Prostate gland (tissue), 2 donors: ENCODE results near the gene TCF4. TPM values are rescaled to one million over a fixed set of nuclear protein-coding genes. Genes with fewer than 3 reads are reported as not detected.

Experiments
- DNase-seq: peaks from one replicate; pipeline ENCODE4 v3.0.0-alpha.2; 2019; ENCODE audit warnings: low spot score
- H3K27ac ChIP-seq, 2 donors: fragments of 200-600 bp; sonication (generic); 2 replicates each; pipeline ENCODE4 v1.5.1; 2017 to 2019
- H3K27me3 ChIP-seq: fragments of 200-600 bp; sonication (generic); replicated peaks from 2 replicates; pipeline ENCODE4 v1.5.1; 2019; ENCODE audit not compliant: insufficient read depth
- H3K36me3 ChIP-seq, 2 donors: fragments of 200-600 bp; sonication (generic); 1 replicate in 1 of 2; 2 replicates in 1 of 2; pipeline versions ENCODE4 v1.5.1 to v1.8.1; 2017 to 2019
- H3K4me1 ChIP-seq: fragments of 200-600 bp; sonication (generic); replicated peaks from 2 replicates; pipeline ENCODE4 v1.5.1; 2019
- H3K4me3 ChIP-seq, 2 donors: fragments of 200-600 bp; sonication (generic); 2 replicates each; pipeline ENCODE4 v1.5.1; 2017 to 2019
- H3K9me3 ChIP-seq: fragments of 200-600 bp; sonication (generic); 2 replicates; pipeline ENCODE4 v1.5.1; 2017
- CTCF ChIP-seq, 4 experiments: fragments of 200-600 bp in 2 of 4; fragments of 450-650 bp in 2 of 4; sonication (generic) in 2 of 4; IDR thresholded peaks; 1 replicate in 3 of 4; 2 replicates in 1 of 4; pipeline ENCODE4 v1.5.1; 2016 to 2019; ENCODE audit warnings: antibody characterized with exemption in 4 of 4, mild to moderate bottlenecking in 2 of 4, moderate library complexity in 2 of 4
- POLR2A ChIP-seq: fragments of 450-650 bp; IDR thresholded peaks from one replicate; pipeline ENCODE4 v1.6.1; 2016; ENCODE audit warnings: antibody characterized with exemption, mild to moderate bottlenecking
- POLR2AphosphoS5 ChIP-seq: sonication (generic); formaldehyde crosslinking; IDR thresholded peaks from one replicate; pipeline ENCODE4 v1.6.1; 2017; ENCODE audit warnings: antibody characterized with exemption
- WGBS: methylation state at CpG from one replicate; pipeline ENCODE4 v1.1.5; 2018; 5-methylcytosine and 5-hydroxymethylcytosine counted together
- intact Hi-C: fragments of 100-400 bp; cut with DNase I; formaldehyde crosslinking; loops from one replicate; pipeline ENCODE4 v1.14.2; 2022
- total RNA-seq, 2 donors: library from RNA; depleted of rRNA; stranded (reverse); fragments of >200 nt; gene quantifications; one replicate each; pipeline ENCODE4 v1.1.0, GENCODE V29; 2016

TCF4 gene
- total RNA-seq, 2 donors from 2014 or later: 29.8 to 87.2 TPM

GRCh38 chr18:55396267-55396905, 191.6 kb downstream of the TCF4 start:
- H3K27me3 ChIP-seq: no peaks in the 10 kb centered on the region
- intact Hi-C loops: no loop called here
- 87% methylated on average over 3 of the region's 3 CpGs for WGBS
- no peaks in the 10 kb centered on the region for H3K36me3 ChIP-seq
- no peak for DNase-seq
- no peak for TF ChIP-seq CTCF (IDR thresholded peaks at IDR 0.05)
- TF ChIP-seq POLR2AphosphoS5: no peak
- no peak for TF ChIP-seq POLR2A
- H3K9me3 ChIP-seq: no peaks in the 10 kb centered on the region
- no peaks in the 10 kb centered on the region for H3K4me1 ChIP-seq
- H3K27ac ChIP-seq: no peak overlapping the region
- H3K4me3 ChIP-seq: no peak overlapping the region

- TF ChIP-seq POLR2AphosphoS5: no peak
- Histone ChIP-seq H3K4me3 (no peak overlapping the region), H3K27ac (no peak overlapping the region), H3K27me3 (no peaks in the 10 kb centered on the region), H3K9me3 (no peaks in the 10 kb centered on the region), H3K4me1 (no peaks in the 10 kb centered on the region), H3K36me3 (no peaks in the 10 kb centered on the region)
- no peak for DNase-seq
- intact Hi-C loops: no loop called here
- WGBS: 87% methylated on average over 6 of the region's 6 CpGs
These were observed 192.2 kb downstream of the TCF4 start for GRCh38 chr18:55395799-55396198.

GRCh38 chr18:55390898-55391297, 197.1 kb downstream of the TCF4 start:
- 94% methylated on average over 4 of the region's 4 CpGs for WGBS
- no peak overlapping the region for H3K27ac ChIP-seq
- intact Hi-C loops: no loop called here

GRCh38 chr18:55387139-55387984, 200.6 kb downstream of the TCF4 start:
- Histone ChIP-seq H3K36me3 (no peaks in the 10 kb centered on the region), H3K27ac (no peak overlapping the region), H3K4me1 (no peaks in the 10 kb centered on the region), H3K4me3 (no peak overlapping the region), H3K27me3 (no peaks in the 10 kb centered on the region), H3K9me3 (no peaks in the 10 kb centered on the region)
- 49% methylated on average over 8 of the region's 8 CpGs for WGBS
- TF ChIP-seq POLR2AphosphoS5 (peak; percentile 26), POLR2A (no peak)
- intact Hi-C loops: no loop called here
- DNase-seq: no peak

More at GRCh38 chr18:55390898-55391297, 197.1 kb downstream of the TCF4 start:
- Histone ChIP-seq H3K4me3 (no peak overlapping the region), H3K27me3 (no peaks in the 10 kb centered on the region), H3K9me3 (no peaks in the 10 kb centered on the region), H3K36me3 (no peaks in the 10 kb centered on the region), H3K4me1 (no peaks in the 10 kb centered on the region)
- TF ChIP-seq POLR2AphosphoS5: no peak
- no peak for TF ChIP-seq POLR2A
- TF ChIP-seq CTCF (IDR thresholded peaks at IDR 0.05): no peak
- DNase-seq: no peak

GRCh38 chr18:55386545-55386944, 201.4 kb downstream of the TCF4 start:
- intact Hi-C loops: no loop called here
- no peak overlapping the region for H3K27ac ChIP-seq
- H3K4me1 ChIP-seq: no peaks in the 10 kb centered on the region
- no peaks in the 10 kb centered on the region for H3K27me3 ChIP-seq
- no peak for DNase-seq
- H3K4me3 ChIP-seq: no peak overlapping the region
- no peaks in the 10 kb centered on the region for H3K36me3 ChIP-seq
- no peaks in the 10 kb centered on the region for H3K9me3 ChIP-seq
- TF ChIP-seq POLR2A (no peak), POLR2AphosphoS5 (no peak), CTCF (IDR thresholded peaks at IDR 0.05) (no peak)
- 96% methylated on average over 1 of the region's 1 CpG for WGBS
